Measurements from ENCODE around the gene MAN2B2.

GRCh38 chr4:6563935-6564645, 10.9 kb upstream of the MAN2B2 start:
- TF ChIP-seq SUZ12 (IDR thresholded peaks at IDR 0.05; ENCODE audit: extremely low read depth, insufficient read depth, insufficient read length): no peak
- no peak for TF ChIP-seq YY1 (IDR thresholded peaks at IDR 0.05; ENCODE audit: insufficient read depth, insufficient read length)

Measured in NT2/D1 (cell line).